GM12878 (cell line): ENCODE data around the gene HECTD4. TPM values are rescaled to one million over a fixed set of nuclear protein-coding genes. Genes with fewer than 3 reads are reported as not detected.

ENCODE experiments used
- ATAC-seq: fragments of 200-7000 bp; cut with Tn5 transposase; 3 replicates; pipeline ENCODE4 v1.9.1; 2020; ENCODE audit warnings: mild to moderate bottlenecking, moderate library complexity
- BruUV-seq: library from RNA; stranded (reverse); fragments of 400-500 nt; replicated peaks from 2 replicates; lab custom pipeline; 2021; lab: Mats Ljungman, UMichigan
- CTCF ChIA-PET: fragments of 300-600 bp; sonication (Branson Sonifier 250); formaldehyde crosslinking; extraction: SDS; loops from one replicate; lab custom pipeline; 2021; ENCODE audit warnings: inconsistent platforms; lab: Yijun Ruan, JAX
- POLR2A ChIA-PET: fragments of 350-600 bp; formaldehyde crosslinking; extraction: SDS; loops from one replicate; lab custom pipeline; 2021; ENCODE audit warnings: inconsistent platforms; lab: Charles Lee
- RAD21 ChIA-PET: fragments of 300-600 bp; sonication (Branson Sonifier 250); formaldehyde crosslinking; loops from one replicate; lab custom pipeline; 2023; ENCODE audit warnings: antibody characterized with exemption; ENCODE audit not compliant: unreplicated experiment; lab: Charles Lee
- SMC1A ChIA-PET: fragments of 300-600 bp; sonication (Branson Sonifier 250); formaldehyde crosslinking; loops from one replicate; lab custom pipeline; 2023; ENCODE audit not compliant: unreplicated experiment, uncharacterized antibody; lab: Charles Lee
- DNase-seq: peaks from one replicate; pipeline ENCODE4 v3.0.0-alpha.2; 2011; ENCODE audit warnings: low read depth, low spot score
- FAIRE-seq: peaks from 3 replicates; lab custom pipeline; 2011; peaks lifted over from hg19 to GRCh38; lab: Jason Lieb, UNC
- H2AFZ ChIP-seq: 2 replicates; pipeline ENCODE4 v1.6.0; 2011; ENCODE audit warnings: low read depth, low read length, control low read depth; ENCODE audit not compliant: control insufficient read depth
- H3K27ac ChIP-seq: 2 replicates; pipeline ENCODE4 v1.5.1; 2011; ENCODE audit warnings: control low read depth; ENCODE audit not compliant: control insufficient read depth, insufficient read depth
- H3K27me3 ChIP-seq, 2 experiments: replicated peaks in 1 of 2; 2 replicates each; pipeline versions ENCODE4 v1.6.0 to v1.6.1; 2011; ENCODE audit warnings: low read length in 1 of 2; ENCODE audit not compliant: control insufficient read depth in 2 of 2, insufficient read depth in 2 of 2
- H3K36me3 ChIP-seq, 2 experiments: 2 replicates each; pipeline ENCODE4 v1.5.1; 2011; ENCODE audit warnings: low read length in 1 of 2; ENCODE audit not compliant: control insufficient read depth in 2 of 2, insufficient read depth in 2 of 2
- H3K4me1 ChIP-seq: 2 replicates; pipeline ENCODE4 v1.6.1; 2011; ENCODE audit warnings: mild to moderate bottlenecking, low read length, moderate library complexity, mixed read lengths; ENCODE audit not compliant: control insufficient read depth, insufficient read depth
- H3K4me2 ChIP-seq: 2 replicates; pipeline ENCODE4 v1.6.0; 2011; ENCODE audit warnings: control low read depth; ENCODE audit not compliant: control insufficient read depth, insufficient read depth
- H3K4me3 ChIP-seq: fragments of 200-600 bp; sonication (generic); 2 replicates; pipeline ENCODE4 v1.5.1; 2016
- H3K79me2 ChIP-seq: 2 replicates; pipeline ENCODE4 v1.6.0; 2011; ENCODE audit warnings: low read length; ENCODE audit not compliant: control insufficient read depth, insufficient read depth
- H3K9ac ChIP-seq: 2 replicates; pipeline ENCODE4 v1.8.0; 2011; ENCODE audit warnings: low read length, control low read depth, mixed read lengths; ENCODE audit not compliant: control insufficient read depth, insufficient read depth
- H3K9me3 ChIP-seq: replicated peaks from 3 replicates; pipeline ENCODE4 v1.5.1; 2011; ENCODE audit warnings: mild to moderate bottlenecking, low read length; ENCODE audit not compliant: control insufficient read depth, insufficient read depth
- H4K20me1 ChIP-seq: 2 replicates; pipeline ENCODE4 v1.6.0; 2011; ENCODE audit not compliant: control insufficient read depth, insufficient read depth
- CEBPB ChIP-seq, 2 experiments: fragments of 150-350 bp in 1 of 2; IDR thresholded peaks; 2 replicates each; pipeline ENCODE4 v1.6.1; 2012 to 2014; ENCODE audit warnings: low read depth in 2 of 2, low read length in 2 of 2, borderline replicate concordance in 1 of 2, inconsistent platforms in 1 of 2
- CHD4 ChIP-seq: fragments of 200-600 bp; sonication (generic); IDR thresholded peaks from 2 replicates; pipeline ENCODE4 v1.6.1; 2016; ENCODE audit warnings: mild to moderate bottlenecking
- EP300 ChIP-seq, 2 experiments: fragments of 150-350 bp in 1 of 2; IDR thresholded peaks; 2 replicates each; pipeline ENCODE4 v1.6.1; 2011 to 2012; ENCODE audit warnings: low read depth in 2 of 2, low read length in 2 of 2, borderline replicate concordance in 1 of 2, improper control_type of control experiment in 1 of 2, inconsistent platforms in 1 of 2; ENCODE audit not compliant: control insufficient read depth in 1 of 2
- ESRRA ChIP-seq: IDR thresholded peaks from 2 replicates; pipeline ENCODE4 v1.6.1; 2012; ENCODE audit warnings: mild to moderate bottlenecking, low read length, improper control_type of control experiment
- ETV6 ChIP-seq, 2 experiments: fragments of 450-650 bp in 1 of 2; IDR thresholded peaks in 1 of 2; conservative IDR thresholded peaks in 1 of 2; 2 replicates each; pipeline ENCODE4 v1.6.1; 2014; ENCODE audit warnings: antibody characterized with exemption in 1 of 2, borderline replicate concordance in 1 of 2, low read depth in 1 of 2, mild to moderate bottlenecking in 1 of 2, moderate library complexity in 1 of 2
- KDM1A ChIP-seq: fragments of 200-600 bp; sonication (generic); IDR thresholded peaks from 2 replicates; pipeline ENCODE4 v1.6.1; 2016; ENCODE audit warnings: borderline replicate concordance
- KLF5 ChIP-seq: fragments of 450-650 bp; IDR thresholded peaks from 2 replicates; pipeline ENCODE4 v1.6.1; 2014; ENCODE audit warnings: mild to moderate bottlenecking; ENCODE audit not compliant: partially characterized antibody
- MLLT1 ChIP-seq: fragments of 450-650 bp; IDR thresholded peaks from 2 replicates; pipeline ENCODE4 v1.6.1; 2016; ENCODE audit warnings: mild to moderate bottlenecking
- NFYB ChIP-seq: IDR thresholded peaks from 2 replicates; pipeline ENCODE4 v1.6.1; 2011; ENCODE audit warnings: low read depth, mild to moderate bottlenecking, low read length, improper control_type of control experiment, moderate library complexity; ENCODE audit not compliant: insufficient read depth
- NR2C1 ChIP-seq: fragments of 450-650 bp; IDR thresholded peaks from 2 replicates; pipeline ENCODE4 v1.6.1; 2017; ENCODE audit warnings: antibody characterized with exemption, mild to moderate bottlenecking, moderate library complexity
- NR2F1 ChIP-seq: fragments of 450-650 bp; conservative IDR thresholded peaks from 2 replicates; pipeline ENCODE4 v1.6.1; 2017; ENCODE audit warnings: mild to moderate bottlenecking
- POLR2AphosphoS5 ChIP-seq: IDR thresholded peaks from 2 replicates; pipeline ENCODE4 v1.6.1; 2011; ENCODE audit warnings: mild to moderate bottlenecking, low read length, inconsistent platforms
- RCOR1 ChIP-seq: conservative IDR thresholded peaks from 2 replicates; pipeline ENCODE4 v1.6.1; 2012; ENCODE audit warnings: low read depth, low read length, improper control_type of control experiment
- USF1 ChIP-seq: IDR thresholded peaks from 2 replicates; pipeline ENCODE4 v1.6.1; 2011; ENCODE audit warnings: borderline replicate concordance, low read depth, mild to moderate bottlenecking, moderate library complexity, mixed read lengths, low read length; ENCODE audit not compliant: insufficient read depth; ENCODE audit errors: extremely low read length
- ZNF207 ChIP-seq: fragments of 450-650 bp; IDR thresholded peaks from 2 replicates; pipeline ENCODE4 v1.6.1; 2014; ENCODE audit warnings: antibody characterized with exemption, mild to moderate bottlenecking, borderline replicate concordance
- ZNF217 ChIP-seq: fragments of 450-650 bp; IDR thresholded peaks from 2 replicates; pipeline ENCODE4 v1.6.1; 2017; ENCODE audit warnings: antibody characterized with exemption, mild to moderate bottlenecking
- WGBS: methylation state at CpG from one replicate; pipeline ENCODE4 v1.1.6; 2016; ENCODE audit warnings: low lambda C conversion rate; ENCODE audit not compliant: insufficient replicate concordance, insufficient coverage; ENCODE audit errors: missing lambda C conversion rate; 5-methylcytosine and 5-hydroxymethylcytosine counted together
- in situ Hi-C: fragments of 300-500 bp; cut with MboI; formaldehyde crosslinking; loops from 9 replicates; pipeline ENCODE4 v1.14.3; 2018; ENCODE audit warnings: mixed read lengths
- intact Hi-C: fragments of 100-400 bp; cut with micrococcal nuclease; formaldehyde crosslinking; loops from one replicate; pipeline ENCODE4 v1.14.2; 2022; ENCODE audit not compliant: unreplicated experiment
- polyA plus RNA-seq, 11 experiments: library from polyadenylated mRNA; depleted of rRNA in 4 of 11; unstranded in 6 of 11; stranded (reverse) in 5 of 11; fragments of >200 nt; fragmentation: Nextera tagmentation in 4 of 11; fragmentation: Illumina TruSeq in 1 of 11; extraction: Ambion mirVana in 4 of 11; extraction: Trizol in 1 of 11; gene quantifications; 1 replicate in 1 of 11; 2 replicates in 10 of 11; pipeline versions ENCODE4 v1.2.1 to v1.2.3, GENCODE V29; 2011 to 2016; ENCODE audit warnings: inconsistent platforms in 2 of 11, missing spikeins in 2 of 11, low read depth in 1 of 11
- total RNA-seq, 4 experiments: library from RNA; depleted of rRNA in 3 of 4; stranded (reverse); fragments of >200 nt in 3 of 4; fragmentation: Illumina TruSeq in 1 of 4; extraction: Trizol in 1 of 4; gene quantifications; 2 replicates each; pipeline versions ENCODE4 v1.2.1 to v1.2.3, GENCODE V29; 2013 to 2021

Gene HECTD4
- total and polyA plus RNA-seq, 10 of the 15 experiments (the other 5 are each of a cell fraction or from before 2014, with no cell fraction given): 5.8 to 43.9 (median 17.9) TPM

- RAD21 ChIA-PET: no interaction called here
- ATAC-seq (no peak), FAIRE-seq (no peak), DNase-seq (no peak)
- SMC1A ChIA-PET: interaction anchor here (1.4 kb wide), 1 partner anchor 55 kb away, joined by 3 read pairs; no protein-coding TSS in a partner anchor
- Histone ChIP-seq H3K79me2 (peaks cover 3% of the 10 kb centered on the region), H4K20me1 (no peaks in the 10 kb centered on the region), H3K4me1 (no peaks in the 10 kb centered on the region), H3K4me3 (no peak overlapping the region), H3K9me3 (no peaks in the 10 kb centered on the region), H3K9ac (no peak overlapping the region), H2AFZ (no peak overlapping the region), H3K27me3 (no peaks in the 10 kb centered on the region), H3K4me2 (no peak overlapping the region), H3K36me3 (no peaks in the 10 kb centered on the region), H3K27ac (no peak overlapping the region)
- in situ Hi-C loops: no loop called here
- intact Hi-C loops: no loop called here
- 85% methylated on average over 4 of the region's 4 CpGs for WGBS
- CTCF ChIA-PET: interaction anchor here (0.6 kb wide), 1 partner anchor 119 kb away, joined by 3 read pairs; no protein-coding TSS in a partner anchor
- TF ChIP-seq ETV6 (conservative IDR thresholded peaks at IDR 0.05 in 1 of 2, IDR thresholded peaks at IDR 0.05 in 1 of 2; ENCODE audit: borderline replicate concordance in 1 of 2, low read depth in 1 of 2) (no peak), MLLT1 (no peak), ESRRA (no peak), KDM1A (no peak)
- BruUV-seq: no TSS peak
- POLR2A ChIA-PET: no interaction called here
Observed at GRCh38 chr12:112331886-112332285, 50.3 kb downstream of the HECTD4 start.

DNA sequence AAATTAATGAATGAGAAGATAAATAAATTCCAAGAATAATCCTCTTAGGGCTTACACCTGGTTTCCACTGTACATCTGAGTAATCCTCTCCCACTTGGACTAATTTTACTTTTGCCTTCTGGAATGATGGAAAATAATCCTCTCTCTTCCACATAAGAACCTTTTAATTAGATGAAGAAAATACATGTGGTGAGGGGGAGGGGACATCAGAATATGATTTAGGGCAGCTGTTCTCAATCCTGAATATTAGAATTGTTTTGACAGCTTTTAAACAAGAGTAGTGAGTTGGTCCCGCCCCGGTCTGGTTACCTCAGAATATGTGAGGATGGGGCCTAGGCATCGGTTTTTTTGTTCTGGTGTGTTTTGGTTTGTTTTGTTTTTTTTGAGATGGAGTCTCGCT lies 51.5 kb downstream of the HECTD4 start:
- Histone ChIP-seq H3K4me2 (no peak overlapping the region), H3K36me3 (no peaks in the 10 kb centered on the region), H3K9me3 (no peaks in the 10 kb centered on the region), H3K9ac (no peak overlapping the region), H3K27ac (no peak overlapping the region), H2AFZ (no peak overlapping the region), H3K79me2 (peaks cover 3% of the 10 kb centered on the region), H3K27me3 (no peaks in the 10 kb centered on the region), H4K20me1 (no peaks in the 10 kb centered on the region), H3K4me1 (no peaks in the 10 kb centered on the region), H3K4me3 (no peak overlapping the region)
- CTCF ChIA-PET: no interaction called here
- WGBS: 84% methylated on average over 4 of the region's 4 CpGs
- BruUV-seq: no TSS peak
- intact Hi-C loops: no loop called here
- RAD21 ChIA-PET: no interaction called here
- SMC1A ChIA-PET: no interaction called here
- POLR2A ChIA-PET: no interaction called here
- DNase-seq (no peak), FAIRE-seq (no peak), ATAC-seq (no peak)
- in situ Hi-C loops: no loop called here
- no peak for TF ChIP-seq RCOR1
- TF ChIP-seq NR2C1: no peak
- no peak for TF ChIP-seq CHD4
- TF ChIP-seq USF1: no peak
- TF ChIP-seq POLR2AphosphoS5: no peak
- TF ChIP-seq ZNF207: no peak
- no peak for TF ChIP-seq NR2F1
- TF ChIP-seq NFYB: no peak
- no peak for TF ChIP-seq CEBPB (IDR thresholded peaks at IDR 0.05; ENCODE audit: borderline replicate concordance in 1 of 2, low read depth in 2 of 2, low read length in 2 of 2)
- TF ChIP-seq ZNF217: no peak
- no peak for TF ChIP-seq EP300 (IDR thresholded peaks at IDR 0.05; ENCODE audit: borderline replicate concordance in 1 of 2, control insufficient read depth in 1 of 2, low read depth in 2 of 2, low read length in 2 of 2)
- TF ChIP-seq KLF5: no peak
